Activated CD8-positive, alpha-beta memory T cell treated with anti-CD3 and anti-CD28 coated beads, Interleukin-2, amount 50 U/mL, for 24 hours (primary cell): ENCODE data around the gene PCTP.

ENCODE experiments used
- DNase-seq: peaks from one replicate; pipeline ENCODE4 v3.0.0-alpha.2; 2020; ENCODE audit errors: extremely low read depth

The PCTP gene

GRCh38 chr17:55727920-55728319 is 22.9 kb upstream of the PCTP start:
- DNase-seq, result no peak

GRCh38 chr17:55728361-55728760 is 22.5 kb upstream of the PCTP start:
- no peak for DNase-seq

- no peak for DNase-seq
Observed at GRCh38 chr17:55728833-55729232, 22.0 kb upstream of the PCTP start.

- DNase-seq, result no peak
Observed at GRCh38 chr17:55729484-55729883, 21.4 kb upstream of the PCTP start.

GRCh38 chr17:55730380-55730779 is 20.5 kb upstream of the PCTP start:
- no peak for DNase-seq

- no peak for DNase-seq
Observed at GRCh38 chr17:55730808-55731207, 20.0 kb upstream of the PCTP start.

GRCh38 chr17:55731586-55732250 is 19.1 kb upstream of the PCTP start:
- DNase-seq, result no peak

GRCh38 chr17:55734128-55734781 is 16.6 kb upstream of the PCTP start:
- DNase-seq, result no peak

GRCh38 chr17:55735731-55736405 is 15.0 kb upstream of the PCTP start:
- no peak for DNase-seq

- no peak for DNase-seq
Observed at GRCh38 chr17:55737976-55738501, 12.8 kb upstream of the PCTP start.

- DNase-seq, result no peak
Observed at GRCh38 chr17:55740511-55741355, 10.1 kb upstream of the PCTP start.

GRCh38 chr17:55741356-55741700 is 9.5 kb upstream of the PCTP start:
- no peak for DNase-seq

GRCh38 chr17:55742272-55743102 is 8.4 kb upstream of the PCTP start:
- no peak for DNase-seq

GRCh38 chr17:55743103-55743679 is 7.7 kb upstream of the PCTP start:
- DNase-seq, result no peak

- DNase-seq, result no peak
Observed at GRCh38 chr17:55745258-55745657, 5.6 kb upstream of the PCTP start.

- no peak for DNase-seq
Observed at GRCh38 chr17:55746466-55746865, 4.4 kb upstream of the PCTP start.

GRCh38 chr17:55747209-55747608 is 3.6 kb upstream of the PCTP start:
- no peak for DNase-seq

- DNase-seq, result no peak
Observed at GRCh38 chr17:55748841-55749240, 2.0 kb upstream of the PCTP start.

GRCh38 chr17:55749985-55750384 is 866 bp upstream of the PCTP start:
- DNase-seq, result no peak

- no peak for DNase-seq
Observed at GRCh38 chr17:55751720-55752250, 934 bp downstream of the PCTP start.

- DNase-seq, result no peak
Observed at GRCh38 chr17:55756689-55757088, 5.8 kb downstream of the PCTP start.
